Ishikawa (cell line): ENCODE results near the gene HDAC9.

Source experiments
- CEBPB ChIP-seq: IDR thresholded peaks from 2 replicates; pipeline ENCODE4 v1.6.1; 2012
- CREB1 ChIP-seq: IDR thresholded peaks from 2 replicates; pipeline ENCODE4 v1.6.1; 2012; ENCODE audit warnings: low read depth
- EP300 ChIP-seq: IDR thresholded peaks from 2 replicates; pipeline ENCODE4 v1.6.1; 2012; ENCODE audit warnings: borderline replicate concordance
- RAD21 ChIP-seq: IDR thresholded peaks from 2 replicates; pipeline ENCODE4 v1.6.1; 2012; ENCODE audit warnings: low read depth
- YY1 ChIP-seq: IDR thresholded peaks from 2 replicates; pipeline ENCODE4 v1.6.1; 2012; ENCODE audit warnings: low read depth
- ZBTB7A ChIP-seq: IDR thresholded peaks from 2 replicates; pipeline ENCODE4 v1.6.1; 2012; ENCODE audit warnings: low read depth
- TF ChIP-seq, protein P1 (sequence below): IDR thresholded peaks from 2 replicates; pipeline ENCODE4 v1.6.1; 2012
- TF ChIP-seq, protein P2 (sequence below): IDR thresholded peaks from 2 replicates; pipeline ENCODE4 v1.6.1; 2012; ENCODE audit warnings: low read depth, mild to moderate bottlenecking

DNA sequence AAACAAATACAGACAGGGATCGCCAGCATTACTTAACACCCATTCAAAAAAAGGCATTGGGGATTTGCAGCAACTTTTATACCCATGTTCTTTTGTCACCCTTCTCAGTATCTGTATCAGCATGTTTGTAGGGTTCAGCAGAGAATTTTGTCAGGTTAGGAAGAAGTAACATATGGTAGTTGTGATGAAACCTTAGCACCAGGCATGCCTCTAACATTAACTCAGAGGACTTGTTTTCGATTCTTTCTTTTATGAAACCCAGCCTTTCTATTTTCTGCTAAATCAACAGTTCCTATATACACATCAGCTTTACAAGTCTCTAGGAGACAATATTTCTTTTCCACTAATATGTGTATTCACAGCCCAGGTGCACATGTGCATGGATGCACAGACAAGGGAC, 22.4 kb upstream of the HDAC9 start:
- TF ChIP-seq YY1 (no peak), RAD21 (no peak), ZBTB7A (no peak), EP300 (no peak), CEBPB (no peak), CREB1 (no peak)
- TF ChIP-seq, protein P1, sequence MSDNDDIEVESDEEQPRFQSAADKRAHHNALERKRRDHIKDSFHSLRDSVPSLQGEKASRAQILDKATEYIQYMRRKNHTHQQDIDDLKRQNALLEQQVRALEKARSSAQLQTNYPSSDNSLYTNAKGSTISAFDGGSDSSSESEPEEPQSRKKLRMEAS = no peak
- TF ChIP-seq, protein P2, sequence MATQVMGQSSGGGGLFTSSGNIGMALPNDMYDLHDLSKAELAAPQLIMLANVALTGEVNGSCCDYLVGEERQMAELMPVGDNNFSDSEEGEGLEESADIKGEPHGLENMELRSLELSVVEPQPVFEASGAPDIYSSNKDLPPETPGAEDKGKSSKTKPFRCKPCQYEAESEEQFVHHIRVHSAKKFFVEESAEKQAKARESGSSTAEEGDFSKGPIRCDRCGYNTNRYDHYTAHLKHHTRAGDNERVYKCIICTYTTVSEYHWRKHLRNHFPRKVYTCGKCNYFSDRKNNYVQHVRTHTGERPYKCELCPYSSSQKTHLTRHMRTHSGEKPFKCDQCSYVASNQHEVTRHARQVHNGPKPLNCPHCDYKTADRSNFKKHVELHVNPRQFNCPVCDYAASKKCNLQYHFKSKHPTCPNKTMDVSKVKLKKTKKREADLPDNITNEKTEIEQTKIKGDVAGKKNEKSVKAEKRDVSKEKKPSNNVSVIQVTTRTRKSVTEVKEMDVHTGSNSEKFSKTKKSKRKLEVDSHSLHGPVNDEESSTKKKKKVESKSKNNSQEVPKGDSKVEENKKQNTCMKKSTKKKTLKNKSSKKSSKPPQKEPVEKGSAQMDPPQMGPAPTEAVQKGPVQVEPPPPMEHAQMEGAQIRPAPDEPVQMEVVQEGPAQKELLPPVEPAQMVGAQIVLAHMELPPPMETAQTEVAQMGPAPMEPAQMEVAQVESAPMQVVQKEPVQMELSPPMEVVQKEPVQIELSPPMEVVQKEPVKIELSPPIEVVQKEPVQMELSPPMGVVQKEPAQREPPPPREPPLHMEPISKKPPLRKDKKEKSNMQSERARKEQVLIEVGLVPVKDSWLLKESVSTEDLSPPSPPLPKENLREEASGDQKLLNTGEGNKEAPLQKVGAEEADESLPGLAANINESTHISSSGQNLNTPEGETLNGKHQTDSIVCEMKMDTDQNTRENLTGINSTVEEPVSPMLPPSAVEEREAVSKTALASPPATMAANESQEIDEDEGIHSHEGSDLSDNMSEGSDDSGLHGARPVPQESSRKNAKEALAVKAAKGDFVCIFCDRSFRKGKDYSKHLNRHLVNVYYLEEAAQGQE = no peak
